HS-27A (cell line): ENCODE results near the gene SLC25A19.

ENCODE experiments used
- DNase-seq: peaks from one replicate; pipeline ENCODE4 v3.0.0-alpha.2; 2012; ENCODE audit warnings: low read depth, missing footprints

The SLC25A19 gene

DNA sequence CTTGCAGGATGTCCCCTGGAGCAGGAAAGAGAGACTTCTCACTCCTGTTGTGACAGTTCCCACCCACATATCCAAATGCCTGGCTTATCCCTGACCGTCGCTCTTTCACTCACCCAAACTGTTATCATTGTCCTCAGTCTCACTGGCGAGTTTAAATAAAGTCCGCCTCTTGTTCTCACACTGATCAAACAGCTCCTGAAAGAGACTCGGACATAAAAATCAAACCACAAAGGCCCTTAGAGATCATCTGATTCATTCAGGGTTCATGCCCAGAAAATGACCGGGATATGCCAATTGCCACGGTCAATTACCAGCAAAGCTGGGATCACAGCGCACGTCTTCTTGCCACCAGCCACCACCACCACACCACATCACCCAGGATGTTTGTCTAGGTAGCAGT lies 47.7 kb downstream of the SLC25A19 start:
- no peak for DNase-seq

DNA sequence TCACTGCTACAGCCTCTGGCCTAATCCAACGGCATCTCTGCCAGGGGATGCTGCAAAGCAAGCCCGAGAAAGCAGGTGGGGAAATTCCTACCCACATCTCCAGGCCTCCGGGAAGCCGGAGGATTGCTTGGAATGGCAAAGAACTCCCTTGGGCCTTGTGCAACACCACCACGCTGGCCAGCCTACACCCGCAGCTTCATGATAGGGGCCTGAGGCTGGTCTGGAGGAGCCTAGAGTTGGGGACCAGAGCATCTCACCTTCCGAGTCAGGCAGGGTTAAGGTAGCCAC lies 48.1 kb downstream of the SLC25A19 start:
- DNase-seq = no peak

DNA sequence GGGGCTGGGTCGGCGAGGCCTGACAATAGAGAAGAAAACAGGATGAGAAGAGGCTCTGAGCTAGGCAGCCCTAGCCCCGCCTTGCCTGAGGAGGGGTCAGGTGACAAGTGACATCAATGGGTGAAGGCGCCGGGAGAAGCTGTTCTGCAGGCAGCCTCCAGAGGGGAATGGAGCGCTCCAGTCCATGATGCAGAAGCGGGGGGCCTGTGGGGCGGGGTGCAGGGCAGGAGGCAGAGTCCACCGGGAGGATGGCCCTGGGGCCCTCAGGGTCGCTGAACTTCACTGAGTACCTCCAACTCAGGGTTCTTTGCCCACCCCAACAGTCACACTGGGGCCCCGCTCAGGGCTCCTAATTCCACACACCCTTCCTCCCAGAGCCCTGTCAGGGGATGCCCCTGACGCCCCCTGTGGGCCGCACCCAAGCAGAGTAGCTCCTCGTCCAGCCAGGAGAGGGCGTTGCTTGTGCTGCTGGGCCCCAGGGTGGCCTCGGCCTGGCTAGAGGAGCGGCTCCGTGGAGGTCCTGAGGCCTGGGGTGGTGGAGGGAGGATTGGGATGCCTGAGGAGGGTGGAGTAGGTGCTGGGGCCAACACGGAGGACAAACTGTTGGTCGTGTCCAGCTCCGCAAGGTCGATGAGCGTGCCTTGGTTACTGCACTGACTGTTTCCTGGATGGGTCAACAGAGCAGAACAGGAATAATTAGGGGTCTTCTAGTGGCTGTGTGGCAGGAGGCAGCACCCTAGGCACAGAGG lies 48.7 kb downstream of the SLC25A19 start:
- DNase-seq = no peak

DNA sequence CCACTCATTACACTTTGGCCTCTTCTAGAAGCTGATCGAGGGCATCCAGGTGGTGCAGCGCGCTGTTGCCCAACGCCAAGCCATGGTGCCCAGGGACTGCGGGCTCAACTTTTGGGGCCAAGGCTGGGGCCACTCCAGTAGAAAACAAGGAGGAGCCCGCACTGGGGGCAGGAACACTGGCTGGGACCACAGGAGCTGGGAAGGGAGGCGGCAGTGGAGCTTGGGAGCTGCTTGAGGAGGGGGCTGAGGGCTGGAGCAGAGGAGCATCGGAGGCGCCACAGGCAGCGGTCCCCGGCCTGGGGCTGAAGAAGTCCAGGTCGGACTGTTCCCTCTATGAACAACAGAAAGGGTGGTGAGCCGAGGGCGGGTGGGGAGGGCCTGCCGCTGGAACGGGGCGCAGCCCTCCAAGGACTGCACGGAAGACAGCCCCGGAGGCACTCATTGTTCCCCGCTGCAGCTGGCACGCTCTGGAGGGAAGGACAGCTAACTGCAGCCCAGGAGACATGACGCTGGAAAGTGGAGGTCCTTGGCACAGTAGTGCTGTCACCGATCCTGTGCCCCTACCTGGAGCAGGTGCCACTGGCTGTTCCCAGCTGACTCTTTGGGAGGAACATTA lies 49.3 kb downstream of the SLC25A19 start:
- no peak for DNase-seq

DNA sequence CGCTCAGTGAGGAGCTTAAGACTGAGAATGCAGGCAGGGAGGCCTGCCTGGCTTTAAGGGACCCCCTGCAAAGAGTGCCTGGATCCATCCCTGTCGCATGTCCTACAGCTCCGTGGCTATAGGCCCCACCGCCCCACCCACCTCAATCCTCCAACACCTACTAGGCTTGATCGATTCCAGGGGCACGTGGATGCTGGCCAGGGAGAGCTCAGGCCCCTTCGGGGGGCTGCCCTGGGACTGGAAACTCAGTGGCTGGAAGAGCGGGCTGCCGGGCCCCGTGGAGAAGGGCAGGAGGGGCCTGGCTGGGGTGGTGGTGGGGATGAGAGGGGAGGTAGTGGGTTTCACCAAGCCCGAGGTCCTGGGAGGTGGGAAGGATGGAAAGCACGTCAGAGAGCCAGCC lies 50.0 kb downstream of the SLC25A19 start:
- DNase-seq = no peak

DNA sequence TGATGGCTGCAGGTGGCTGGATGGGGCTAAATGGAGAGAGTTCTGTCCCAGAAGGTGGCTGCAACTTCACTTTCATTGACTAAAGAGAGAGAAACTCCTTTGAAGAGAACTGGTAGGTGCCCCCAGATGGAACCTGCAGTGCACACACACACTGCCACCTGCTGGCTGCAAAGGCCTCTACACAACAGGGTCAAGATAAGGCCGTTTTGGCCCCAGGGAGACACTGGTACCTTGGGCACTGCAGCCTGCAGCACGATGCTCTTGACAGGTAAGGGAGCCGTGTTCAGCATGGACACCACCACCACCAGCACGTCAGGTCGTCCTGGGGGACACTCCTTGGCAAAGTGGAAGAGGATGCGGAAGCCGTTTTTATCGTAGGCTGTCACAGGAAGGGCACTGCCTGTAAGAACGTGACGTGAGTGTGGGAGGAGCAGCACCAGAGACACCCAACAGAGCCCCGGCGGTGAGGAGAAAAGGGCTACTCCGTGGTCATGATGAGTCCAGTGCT lies 50.5 kb downstream of the SLC25A19 start:
- DNase-seq = no peak

DNA sequence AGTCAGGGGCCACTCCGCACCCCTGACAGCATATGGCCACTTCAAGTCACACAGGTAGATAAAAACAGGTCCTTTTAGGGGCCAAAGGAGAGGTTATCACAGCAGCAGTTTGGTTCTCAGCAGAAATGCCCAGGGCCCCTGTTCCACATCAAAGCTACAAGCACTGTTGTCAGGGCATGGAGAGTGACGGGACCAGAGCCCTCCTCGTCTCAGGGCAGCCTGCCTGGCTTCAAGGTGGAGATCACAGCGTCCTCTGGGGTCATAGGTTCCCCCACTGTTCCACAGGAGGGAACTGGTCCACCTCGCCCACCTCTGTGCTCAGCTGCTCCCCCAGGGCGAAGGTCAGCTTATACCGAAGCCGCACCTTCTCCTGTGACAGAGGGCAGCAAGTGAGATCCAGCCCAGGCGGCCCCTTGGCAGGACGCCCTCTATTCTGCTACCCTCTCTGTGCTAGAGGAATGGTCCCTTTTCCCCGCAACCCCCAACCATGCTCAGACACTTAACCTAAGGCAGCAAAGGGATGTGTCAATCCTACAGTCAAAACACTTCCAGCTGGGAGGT lies 51.1 kb downstream of the SLC25A19 start:
- no peak for DNase-seq

DNA sequence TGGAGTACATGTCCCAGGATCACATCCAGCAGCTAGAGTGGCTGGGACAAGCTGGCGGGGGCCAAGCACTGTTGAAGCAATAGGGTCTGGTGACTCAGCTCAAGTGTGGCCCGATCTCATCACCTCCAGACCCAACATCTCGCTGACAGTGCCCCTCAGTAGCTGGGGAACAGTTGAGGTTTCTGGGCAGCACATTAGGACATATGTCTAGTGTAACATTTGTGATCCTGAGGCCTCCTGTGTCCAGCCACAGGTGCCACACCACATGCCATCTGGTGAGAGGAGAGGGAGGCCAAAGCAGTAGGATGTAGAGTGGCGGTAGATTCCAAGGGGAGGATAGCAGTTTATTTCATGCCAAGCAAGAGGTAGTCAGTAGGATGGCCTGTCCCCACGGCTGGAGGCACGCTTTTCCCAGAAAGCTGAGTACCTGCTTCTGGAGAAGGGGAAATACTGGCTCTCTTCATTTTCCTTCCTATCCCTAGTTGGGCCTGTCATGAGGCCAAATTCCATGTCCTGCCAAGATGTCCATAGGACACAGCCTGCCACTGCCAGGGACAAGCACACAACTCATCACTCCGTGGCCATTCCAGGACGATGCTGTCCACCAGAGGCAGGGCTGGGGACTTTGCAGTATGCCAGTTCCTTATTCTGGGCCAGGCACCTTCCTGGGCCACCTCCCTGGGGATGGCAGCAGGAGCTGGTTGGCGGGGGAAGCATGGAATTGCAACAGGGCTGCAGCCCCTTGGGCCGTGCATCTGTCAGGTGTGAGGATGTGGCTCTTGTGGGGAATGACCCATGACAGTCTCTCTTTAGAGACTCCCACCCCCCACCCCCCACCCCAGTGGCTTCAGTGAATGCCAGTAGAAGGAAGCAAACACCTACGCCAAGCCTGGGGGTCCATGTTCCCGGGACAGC lies 51.9 kb downstream of the SLC25A19 start:
- no peak for DNase-seq

DNA sequence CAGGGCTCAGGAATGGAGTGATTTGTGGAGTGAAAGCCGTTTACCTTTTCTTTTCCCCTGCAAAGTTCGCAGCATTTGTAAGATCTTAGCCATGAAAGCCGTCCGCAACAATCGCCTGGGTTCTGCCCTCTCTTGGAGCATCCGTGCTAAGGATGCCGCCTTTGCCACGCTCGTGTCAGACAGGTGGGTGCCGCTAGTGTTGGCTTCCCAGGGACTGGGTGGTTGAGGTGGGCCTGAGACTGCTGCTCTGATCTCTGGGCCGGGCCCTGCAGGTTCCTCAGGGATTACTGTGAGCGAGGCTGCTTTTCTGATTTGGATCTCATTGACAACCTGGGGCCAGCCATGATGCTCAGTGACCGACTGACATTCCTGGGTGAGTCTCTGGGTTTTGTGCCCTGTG lies 56.4 kb downstream of the SLC25A19 start:
- DNase-seq = no peak

DNA sequence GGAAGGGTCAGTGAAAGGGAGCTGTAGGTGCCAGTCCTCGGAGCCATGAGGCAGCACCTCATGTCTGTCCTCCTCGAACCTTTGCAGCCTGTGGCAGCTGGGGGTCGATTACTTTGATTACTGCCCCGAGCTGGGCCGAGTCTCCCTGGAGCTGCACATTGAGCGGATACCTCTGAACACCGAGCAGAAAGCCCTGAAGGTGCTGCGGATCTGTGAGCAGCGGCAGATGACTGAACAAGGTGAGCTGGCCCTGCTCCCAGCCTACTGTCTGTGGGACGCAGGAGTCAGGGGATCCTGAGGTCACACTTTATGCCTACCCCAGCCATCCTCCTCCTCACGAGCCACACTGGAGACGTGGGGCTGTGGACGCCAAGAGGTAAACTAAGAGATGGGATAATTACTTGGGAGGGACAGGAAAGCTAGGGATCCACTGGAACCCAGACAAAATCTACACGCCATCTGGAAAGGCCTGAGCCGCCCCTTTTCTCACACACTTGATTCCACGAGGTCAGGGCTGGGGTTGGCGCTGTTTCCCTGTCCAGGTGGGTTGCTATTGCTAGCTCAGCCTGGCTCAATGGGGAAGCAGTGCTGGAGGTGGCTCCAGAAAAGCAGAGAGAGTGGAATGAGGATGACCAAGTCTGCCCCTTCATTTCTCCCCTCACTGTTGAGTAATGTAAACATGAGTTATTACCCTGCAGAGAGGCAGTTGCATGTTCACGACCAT lies 57.3 kb downstream of the SLC25A19 start:
- DNase-seq = no peak

DNA sequence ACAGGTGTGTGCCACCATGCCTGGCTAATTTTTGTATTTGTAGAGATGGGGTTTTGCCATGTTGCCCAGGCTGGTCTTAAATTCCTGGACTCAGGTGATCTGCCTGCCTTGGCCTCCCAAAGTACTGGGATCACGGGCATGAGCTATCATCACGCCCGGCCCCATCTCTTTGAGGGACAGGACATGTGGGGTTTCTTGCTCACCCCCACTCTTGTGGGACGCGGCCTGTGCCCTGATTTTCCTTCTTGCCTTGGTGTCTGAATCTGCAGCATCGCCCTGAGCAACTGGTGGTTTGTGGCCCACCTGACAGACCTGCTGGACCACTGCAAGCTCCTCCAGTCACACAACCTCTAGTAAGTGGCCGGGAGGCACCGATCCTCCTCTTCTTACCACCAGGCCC lies 58.2 kb downstream of the SLC25A19 start:
- DNase-seq = no peak

DNA sequence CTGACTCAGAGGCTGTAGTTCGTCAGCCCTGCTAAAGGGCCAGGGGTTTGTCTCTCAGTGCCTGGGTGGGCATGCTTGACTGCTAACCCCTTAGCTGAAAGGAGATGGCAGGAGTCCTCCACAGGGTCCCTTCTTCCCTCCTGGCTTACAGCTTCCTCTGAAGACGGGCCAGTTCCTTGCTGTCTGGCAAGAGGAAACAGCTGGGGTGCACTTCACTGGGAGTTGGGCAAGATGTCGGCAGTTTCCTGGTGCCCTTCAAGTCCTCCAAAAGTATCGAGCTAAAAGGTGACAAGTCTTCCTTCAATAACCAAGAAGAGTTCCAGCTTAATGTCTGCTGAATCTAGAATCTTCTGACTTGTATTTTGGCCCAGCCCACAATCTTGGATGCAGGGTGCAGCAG lies 60.4 kb downstream of the SLC25A19 start:
- DNase-seq = no peak

DNA sequence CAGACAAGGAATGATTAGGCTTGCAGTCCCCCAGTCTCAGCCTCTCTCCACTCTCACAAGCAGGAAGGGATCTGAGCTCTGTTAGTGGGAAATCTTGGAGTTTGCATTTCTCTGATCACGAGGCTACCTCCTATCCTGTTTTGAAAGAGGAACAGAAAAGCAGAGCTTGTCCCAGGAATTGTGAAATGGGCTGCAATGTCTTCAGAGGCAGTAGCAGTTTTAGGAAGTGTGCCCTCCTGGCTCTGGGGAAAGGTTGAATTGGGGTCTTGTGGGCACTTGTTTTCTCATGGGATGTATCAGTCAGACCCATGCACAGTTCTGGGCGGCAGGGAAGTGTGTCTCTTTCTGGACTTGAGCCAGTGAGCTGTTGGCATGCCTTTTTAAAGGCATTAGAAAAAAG lies 60.9 kb downstream of the SLC25A19 start:
- no peak for DNase-seq

DNA sequence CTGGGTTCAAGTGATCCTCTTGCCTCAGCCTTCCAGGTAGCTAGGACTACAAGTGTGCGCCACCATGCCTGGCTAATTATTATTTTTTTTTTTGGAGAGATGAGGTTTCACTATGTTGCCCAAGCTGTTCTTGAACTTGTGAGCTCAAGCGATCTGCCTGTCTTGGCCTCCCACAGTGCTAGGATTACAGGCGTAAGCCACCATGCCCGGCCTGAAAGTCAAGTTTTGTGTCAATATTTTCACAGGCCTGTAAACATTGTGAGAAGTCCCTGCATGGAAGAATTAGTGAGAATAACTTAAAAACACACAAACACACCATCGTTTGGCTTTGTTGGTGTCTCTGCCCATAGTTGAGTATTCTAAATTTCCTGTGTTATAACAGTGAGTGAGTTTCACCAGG lies 61.5 kb downstream of the SLC25A19 start:
- DNase-seq = no peak

DNA sequence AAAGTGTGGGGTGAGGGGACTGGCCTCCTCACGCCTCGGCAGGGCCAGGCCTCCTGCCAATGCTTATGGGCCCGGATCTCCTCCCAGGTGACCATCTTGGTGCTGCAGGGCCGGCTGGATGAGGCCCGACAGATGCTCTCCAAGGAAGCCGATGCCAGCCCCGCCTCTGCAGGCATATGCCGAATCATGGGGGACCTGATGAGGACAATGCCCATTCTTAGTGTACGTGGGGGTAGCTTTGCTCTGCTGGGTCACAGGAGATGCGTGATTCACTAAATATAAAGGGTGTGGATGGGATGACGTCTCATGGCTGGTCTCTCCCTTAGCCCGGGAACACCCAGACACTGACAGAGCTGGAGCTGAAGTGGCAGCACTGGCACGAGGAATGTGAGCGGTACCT lies 64.2 kb downstream of the SLC25A19 start:
- no peak for DNase-seq
